Stimulated activated CD4-positive, alpha-beta T cell treated with anti-CD3 and anti-CD28 coated beads, Interleukin-2, amount 100 ng/mL, for 24 hours (primary cell): ENCODE results near the gene CDC42EP3.
A peak's percentile ranks its signal among the peaks of the same experiment; 100 is the strongest.

Source experiments
- DNase-seq, 2 donors: peaks; one replicate each; pipeline ENCODE4 v3.0.0-alpha.2; 2020

CDC42EP3 gene

GRCh38 chr2:37616677-37617005, 54.8 kb downstream of the CDC42EP3 start:
- no peak for DNase-seq

GRCh38 chr2:37615804-37616676, 55.4 kb downstream of the CDC42EP3 start:
- DNase-seq = peak; percentile 39 to 42

DNA sequence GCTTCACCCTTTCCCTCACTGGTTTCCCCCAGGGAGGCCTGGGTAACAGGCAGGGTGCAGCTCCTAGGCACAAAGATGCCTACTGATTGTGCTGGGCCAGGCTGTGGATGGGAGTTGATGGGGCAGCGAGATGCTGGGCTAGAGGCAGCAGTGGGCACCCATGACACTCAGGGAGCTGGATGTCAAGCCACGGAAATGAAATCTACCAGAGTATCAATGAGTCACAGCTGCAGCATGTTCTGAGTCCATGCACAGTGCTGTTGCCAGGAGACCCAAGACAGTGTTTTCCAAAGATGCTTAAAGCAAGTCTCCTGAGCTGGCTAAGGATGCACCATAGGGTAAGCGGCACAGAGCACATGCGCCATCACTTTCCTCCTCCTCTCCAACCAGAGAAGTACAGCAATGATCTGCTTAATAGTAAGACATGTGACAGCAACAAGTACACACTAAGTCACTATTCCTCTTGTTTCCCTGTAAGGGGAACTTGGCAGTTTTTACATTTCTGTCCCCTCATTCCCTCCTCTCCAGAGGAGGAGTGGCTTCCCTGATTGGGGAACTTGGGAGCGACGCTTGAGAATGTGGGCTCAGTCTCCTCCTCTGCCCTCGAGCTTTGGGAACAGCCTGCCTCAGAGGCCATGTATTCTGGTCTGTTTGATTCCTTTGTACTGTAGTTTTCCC, 57.2 kb downstream of the CDC42EP3 start:
- DNase-seq = no peak

GRCh38 chr2:37612382-37612781, 59.1 kb downstream of the CDC42EP3 start:
- no peak for DNase-seq

DNA sequence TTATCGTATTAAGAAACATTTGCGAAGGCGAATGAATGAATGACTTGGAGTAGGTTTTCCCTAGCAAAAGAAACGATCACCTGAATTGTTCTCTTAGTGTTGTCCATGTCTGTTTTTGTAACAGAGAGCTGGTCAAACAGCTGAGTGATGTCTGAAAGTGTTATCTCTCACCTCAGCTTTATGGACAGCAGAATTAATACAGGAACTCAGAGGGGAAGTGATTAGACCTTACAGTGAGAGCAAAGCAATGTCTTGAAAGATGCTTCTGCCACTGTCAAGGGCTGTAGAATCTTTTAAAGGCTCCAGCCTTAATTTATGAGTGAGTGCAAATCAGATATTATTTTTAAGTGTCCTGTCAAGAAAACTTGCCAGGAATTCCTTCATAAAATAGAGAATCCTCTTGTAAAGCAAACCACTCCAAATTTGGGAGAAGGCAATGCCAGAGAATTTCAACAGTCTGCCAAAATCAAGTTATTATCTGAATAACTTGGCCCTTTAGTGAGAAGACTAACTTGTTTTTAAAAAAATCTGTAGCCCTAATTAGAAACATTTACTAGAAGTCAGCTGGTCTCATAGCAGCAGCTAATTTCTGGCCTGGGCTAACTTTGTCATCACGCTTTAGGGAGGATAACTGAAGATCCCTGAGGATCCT, 60.7 kb downstream of the CDC42EP3 start:
- DNase-seq = no peak

- DNase-seq = no peak
These were observed 61.7 kb downstream of the CDC42EP3 start for GRCh38 chr2:37609782-37610181.

- DNase-seq = no peak
These were observed 66.7 kb downstream of the CDC42EP3 start for GRCh38 chr2:37604716-37605115.

GRCh38 chr2:37602702-37603101, 68.7 kb downstream of the CDC42EP3 start:
- no peak for DNase-seq

DNA sequence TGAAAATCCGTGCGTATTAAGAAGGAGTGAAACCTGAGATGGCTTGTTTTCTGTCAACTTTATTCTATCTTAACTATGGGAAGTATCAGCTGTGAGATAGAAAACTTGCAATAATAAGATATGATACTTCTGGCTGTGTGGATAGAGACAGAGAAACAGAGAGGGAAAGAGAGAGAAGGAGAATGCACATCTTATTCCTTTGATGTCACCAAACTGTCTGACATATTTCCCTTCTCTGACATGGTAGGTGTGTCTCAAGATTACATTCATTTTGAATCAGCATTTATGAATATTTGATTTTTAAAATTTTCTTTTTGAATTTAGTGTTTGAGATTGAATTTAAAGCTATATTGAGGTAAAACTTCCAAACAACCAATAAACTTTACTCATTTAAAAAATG, 69.4 kb downstream of the CDC42EP3 start:
- no peak for DNase-seq

- DNase-seq = no peak
These were observed 69.9 kb downstream of the CDC42EP3 start for GRCh38 chr2:37601569-37601968.

DNA sequence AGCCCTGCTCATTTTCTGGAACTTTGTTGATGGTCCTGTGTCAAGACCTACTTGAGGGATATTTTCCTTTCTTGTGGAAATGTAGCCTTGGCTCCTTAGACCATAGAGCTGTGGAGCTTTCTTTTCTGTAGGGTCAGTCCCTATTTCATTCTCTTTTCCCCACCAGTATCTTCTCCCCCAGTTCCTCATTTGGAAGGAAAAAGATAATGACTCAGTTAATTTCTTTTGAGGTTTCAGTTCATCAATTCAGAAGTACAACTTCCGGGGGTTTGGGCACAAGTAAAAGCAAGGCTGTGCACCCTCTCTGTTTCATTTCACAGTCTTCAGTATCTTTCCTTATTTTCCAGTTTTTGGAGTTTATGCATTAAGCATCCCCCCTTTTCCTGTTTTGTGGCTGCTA, 70.7 kb downstream of the CDC42EP3 start:
- DNase-seq = no peak

DNA sequence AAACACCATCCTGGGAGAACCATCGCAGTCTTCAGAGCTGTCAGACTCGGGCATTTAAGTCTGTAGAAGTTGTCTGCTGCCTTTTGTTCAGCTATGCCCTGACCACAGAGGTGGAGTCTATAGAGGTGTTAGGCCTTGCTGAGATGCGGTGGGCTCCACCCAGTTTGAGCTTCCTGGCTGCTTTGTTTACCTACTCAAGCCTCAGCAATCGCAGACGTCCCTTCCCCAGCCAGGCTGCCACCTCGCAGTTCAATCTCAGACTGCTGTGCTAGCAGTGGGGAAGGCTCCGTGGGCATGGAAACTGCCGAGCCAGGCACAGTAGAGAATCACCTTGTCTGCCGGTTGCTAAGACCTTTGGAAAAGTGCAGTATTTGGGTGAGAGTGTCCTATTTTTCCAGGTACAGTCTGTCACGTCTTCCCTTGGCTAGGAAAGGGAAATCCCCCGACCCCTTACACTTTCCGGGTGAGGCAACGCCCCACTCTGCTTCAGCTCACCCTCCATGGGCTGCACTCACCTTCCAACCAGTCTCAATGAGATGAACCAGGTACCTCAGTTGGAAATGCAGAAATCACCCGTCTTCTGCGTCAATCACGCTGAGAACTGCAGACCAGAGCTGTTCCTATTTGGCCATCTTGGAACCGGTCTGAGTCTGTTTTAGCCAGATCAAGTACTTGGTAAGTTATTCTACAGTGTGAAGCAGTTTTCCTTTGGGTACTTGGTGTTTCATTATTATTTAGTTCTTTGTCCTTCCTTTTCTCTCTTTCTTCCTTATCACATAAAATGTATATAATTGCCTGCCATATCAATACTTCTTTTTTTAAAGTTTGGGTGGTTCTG, 71.5 kb downstream of the CDC42EP3 start:
- DNase-seq = peak in 1 of 2 donors; percentile 37

DNA sequence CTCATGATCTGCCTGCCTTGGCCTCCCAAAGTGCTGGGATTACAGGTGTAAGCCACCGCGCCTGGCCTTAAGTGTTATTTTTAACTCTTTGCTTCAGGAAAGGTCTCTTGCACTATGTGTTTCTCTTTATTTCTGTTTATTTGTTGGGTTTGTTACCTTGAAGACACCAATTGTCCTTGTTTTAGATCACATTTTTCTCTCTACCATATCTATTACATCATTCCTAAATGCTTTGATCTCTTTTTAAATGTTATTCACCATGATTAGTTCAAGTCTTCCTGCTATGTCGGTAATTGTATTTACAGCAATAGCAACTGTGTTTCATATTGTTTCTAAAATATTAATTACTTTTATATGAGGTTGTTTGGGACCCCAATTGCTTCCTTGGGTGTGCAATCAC, 77.7 kb downstream of the CDC42EP3 start:
- no peak for DNase-seq

DNA sequence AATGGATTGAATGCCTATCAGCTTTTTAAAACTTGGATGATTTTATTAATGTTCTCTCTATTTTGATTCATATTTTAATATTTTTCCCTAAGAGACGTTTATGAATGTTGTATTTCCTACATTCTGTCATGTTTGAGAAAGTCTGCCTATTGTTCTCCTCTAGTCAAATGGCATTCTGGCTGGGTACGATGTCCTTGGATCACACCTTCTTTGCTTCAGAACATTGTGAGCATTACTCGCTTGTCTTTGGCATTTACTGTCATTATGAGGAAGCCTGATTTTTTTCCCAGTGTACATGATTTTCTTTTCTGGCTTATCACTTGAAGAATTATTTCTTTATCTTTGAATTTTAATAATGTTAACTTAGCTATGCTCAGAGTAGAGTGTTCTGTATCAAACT, 78.4 kb downstream of the CDC42EP3 start:
- no peak for DNase-seq
